HFF-Myc (cell line): Measurements from ENCODE around the gene TSPAN9.

Source experiments
- DNase-seq: peaks from one replicate; pipeline ENCODE4 v3.0.0-alpha.2; 2011; ENCODE audit warnings: low read depth; ENCODE audit errors: extremely low read depth
- H3K4me3 ChIP-seq: replicated peaks from 2 replicates; pipeline ENCODE4 v1.5.1; 2011; ENCODE audit warnings: low read depth, mild to moderate bottlenecking, control low read depth, low read length
- CTCF ChIP-seq: IDR thresholded peaks from 2 replicates; pipeline ENCODE4 v1.5.1; 2012; ENCODE audit warnings: mild to moderate bottlenecking, low read depth, low read length, control low read depth; ENCODE audit errors: missing control alignments

The TSPAN9 gene

GRCh38 chr12:3152011-3152511 lies 74.9 kb downstream of the TSPAN9 start:
- DNase-seq = no peak
- H3K4me3 ChIP-seq = no peak overlapping the region
- no peak for TF ChIP-seq CTCF

- TF ChIP-seq CTCF = no peak
- DNase-seq = no peak
- no peak overlapping the region for H3K4me3 ChIP-seq
These were observed 75.7 kb downstream of the TSPAN9 start for GRCh38 chr12:3152892-3153291.

GRCh38 chr12:3154006-3154405 lies 76.8 kb downstream of the TSPAN9 start:
- TF ChIP-seq CTCF = no peak
- no peak for DNase-seq
- H3K4me3 ChIP-seq = no peak overlapping the region

- no peak overlapping the region for H3K4me3 ChIP-seq
- no peak for TF ChIP-seq CTCF
- no peak for DNase-seq
These were observed 78.7 kb downstream of the TSPAN9 start for GRCh38 chr12:3155702-3156370.

GRCh38 chr12:3157581-3158323 lies 80.6 kb downstream of the TSPAN9 start:
- DNase-seq = no peak
- no peak for TF ChIP-seq CTCF
- no peak overlapping the region for H3K4me3 ChIP-seq

- no peak for DNase-seq
- H3K4me3 ChIP-seq = no peak overlapping the region
- TF ChIP-seq CTCF = no peak
These were observed 81.8 kb downstream of the TSPAN9 start for GRCh38 chr12:3158851-3159465.
